Left ventricle myocardium superior (tissue), 1 donor: ENCODE data around the gene GTF3C2. TPM values are rescaled to one million over a fixed set of nuclear protein-coding genes. Genes with fewer than 3 reads are reported as not detected.
"Not testable (repeated sequence)": the region's sequence is repeated elsewhere in the genome, so short reads cannot be mapped to it uniquely, and the experiment has no call there.

Experiments used
- ATAC-seq: fragments of 200-7000 bp; cut with Tn5 transposase; one replicate; pipeline ENCODE4 v1.9.1; 2020; ENCODE audit warnings: mild to moderate bottlenecking, moderate library complexity
- DNase-seq: peaks from one replicate; pipeline ENCODE4 v3.0.0-alpha.2; 2020
- intact Hi-C: fragments of 100-400 bp; cut with micrococcal nuclease; formaldehyde crosslinking; loops from one replicate; pipeline ENCODE4 v1.11.0; 2022
- total RNA-seq: library from RNA; stranded (reverse); fragmentation: NEBNext Ultra II Directional; extraction: Animal tissue kit (Norgen Biotek cat#: 25700); gene quantifications from one replicate; pipeline ENCODE4 v1.2.1, GENCODE V29; 2021
- donor health status: DM: no; HTN: yes; CAD: no; lungs with severe emphysema.

The GTF3C2 gene
- total RNA-seq, 1 donor from 2014 or later: 19.8 TPM

GRCh38 chr2:27376151-27376865, 19.7 kb upstream of the GTF3C2 start:
- intact Hi-C loops: no loop called here
- no peak for ATAC-seq

GRCh38 chr2:27375513-27376099, 19.0 kb upstream of the GTF3C2 start:
- no peak for ATAC-seq
- intact Hi-C loops: no loop called here
- DNase-seq: no peak

More at GRCh38 chr2:27376151-27376865, 19.7 kb upstream of the GTF3C2 start:
- no peak for DNase-seq

- intact Hi-C loops: no loop called here
- DNase-seq (no peak), ATAC-seq (no peak)
Observed at GRCh38 chr2:27373567-27373966, 17.0 kb upstream of the GTF3C2 start.

GRCh38 chr2:27372937-27373336, 16.4 kb upstream of the GTF3C2 start:
- DNase-seq (no peak), ATAC-seq (no peak)
- intact Hi-C loops: no loop called here

GRCh38 chr2:27370816-27371620, 14.5 kb upstream of the GTF3C2 start:
- ATAC-seq (peak; percentile 47), DNase-seq (peak; percentile 55)
- intact Hi-C loops: no loop called here

- ATAC-seq (peak; percentile 94), DNase-seq (peak; percentile 99)
- intact Hi-C loops: no loop called here
Observed at GRCh38 chr2:27370026-27370815, 13.7 kb upstream of the GTF3C2 start, which contains the start of the genes EIF2B4 and SNX17. Gene EIF2B4 (minus strand): TSS chr2:27370338. CDS start chr2:27370314, 24 bp downstream. Gene SNX17 (plus strand): TSS chr2:27370616. CDS start chr2:27370744, 128 bp downstream.

GRCh38 chr2:27369471-27370025, 13.0 kb upstream of the GTF3C2 start:
- DNase-seq: no peak
- intact Hi-C loops: no loop called here
- ATAC-seq: peak; percentile 51

- DNase-seq (no peak), ATAC-seq (no peak)
- intact Hi-C loops: no loop called here
Observed at GRCh38 chr2:27363933-27364332, 7.4 kb upstream of the GTF3C2 start.

GRCh38 chr2:27362678-27363420, 6.3 kb upstream of the GTF3C2 start:
- DNase-seq (no peak), ATAC-seq (no peak)
- intact Hi-C loops: no loop called here

- intact Hi-C loops: no loop called here
- ATAC-seq (no peak), DNase-seq (peak; percentile 44)
Observed at GRCh38 chr2:27356056-27356381, 545 bp downstream of the GTF3C2 start.

GRCh38 chr2:27354597-27354927, 2.0 kb downstream of the GTF3C2 start:
- DNase-seq: no peak
- ATAC-seq: no peak
- intact Hi-C loops: no loop called here

- ATAC-seq (no peak), DNase-seq (no peak)
- intact Hi-C loops: no loop called here
Observed at GRCh38 chr2:27353762-27354596, 2.6 kb downstream of the GTF3C2 start.

GRCh38 chr2:27353386-27353761, 3.2 kb downstream of the GTF3C2 start:
- intact Hi-C loops, DNase-seq, ATAC-seq: not testable (repeated sequence)

GRCh38 chr2:27351802-27352598, 4.6 kb downstream of the GTF3C2 start:
- ATAC-seq (no peak), DNase-seq (no peak)
- intact Hi-C loops: no loop called here

GRCh38 chr2:27350106-27350693, 6.4 kb downstream of the GTF3C2 start:
- intact Hi-C loops: no loop called here
- no peak for DNase-seq
- no peak for ATAC-seq

GRCh38 chr2:27347641-27348040, 8.9 kb downstream of the GTF3C2 start:
- ATAC-seq: no peak

GRCh38 chr2:27336173-27336572, 20.4 kb downstream of the GTF3C2 start:
- ATAC-seq (no peak), DNase-seq (no peak)
- intact Hi-C loops: no loop called here

More at GRCh38 chr2:27347641-27348040, 8.9 kb downstream of the GTF3C2 start:
- intact Hi-C loops: no loop called here
- no peak for DNase-seq
